Peyer's patch (tissue), 4 donors: ENCODE results near the gene RPL19.

ENCODE experiments used
- CTCF ChIP-seq, 6 experiments: fragments of 450-650 bp in 4 of 6; fragments of 200-600 bp in 2 of 6; sonication (generic) in 1 of 6; IDR thresholded peaks; one replicate each; pipeline ENCODE4 v1.5.1; 2017 to 2019; ENCODE audit warnings: antibody characterized with exemption in 6 of 6, mild to moderate bottlenecking in 3 of 6, moderate library complexity in 1 of 6
- POLR2A ChIP-seq, 2 donors: fragments of 450-650 bp; IDR thresholded peaks; one replicate each; pipeline ENCODE4 v1.5.1; 2017; ENCODE audit warnings: antibody characterized with exemption in 2 of 2, mild to moderate bottlenecking in 2 of 2, moderate library complexity in 2 of 2

- TF ChIP-seq CTCF (IDR thresholded peaks at IDR 0.05), result no peak
- TF ChIP-seq POLR2A (IDR thresholded peaks at IDR 0.05), result no peak
Observed at GRCh38 chr17:39212195-39212810, 12.2 kb downstream of the RPL19 start.
